Measurements from ENCODE around the gene OR2AP1. TPM values are rescaled to one million over a fixed set of nuclear protein-coding genes. Genes with fewer than 3 reads are reported as not detected.

Gene OR2AP1
- polyA plus RNA-seq, 3 donors, result not detected

- Histone ChIP-seq H3K27ac (ENCODE audit: low read depth in 1 of 2, low read length in 2 of 2) (no peak overlapping the region), H3K27me3 (ENCODE audit: control insufficient read depth in 2 of 2, insufficient read depth in 2 of 2, low read length in 2 of 2) (peaks cover 0 to 4% of the 10 kb centered on the region in 2 donors), H2AFZ (ENCODE audit: insufficient read depth, low read depth, low read length, poor library complexity, severe bottlenecking) (no peak overlapping the region), H3K4me1 (ENCODE audit: control insufficient read depth in 1 of 2, insufficient read depth in 2 of 2, low read length in 2 of 2) (no peaks in the 10 kb centered on the region), H3K79me2 (ENCODE audit: insufficient read depth, low read length) (no peaks in the 10 kb centered on the region), H3K9me3 (replicated peaks in 1 of 2; ENCODE audit: control insufficient read depth in 1 of 2, insufficient read depth in 1 of 2, low read length in 2 of 2) (no peaks in the 10 kb centered on the region), H3K36me3 (replicated peaks in 1 of 2; ENCODE audit: control insufficient read depth in 1 of 2, insufficient read depth in 2 of 2, low read length in 2 of 2) (no peaks in the 10 kb centered on the region), H3K9ac (ENCODE audit: insufficient read depth, low read length, poor library complexity, severe bottlenecking) (no peak overlapping the region), H3K4me2 (replicated peaks; ENCODE audit: extremely low read depth, low read length, poor library complexity, severe bottlenecking) (no peak overlapping the region), H3K4me3 (replicated peaks in 1 of 3; ENCODE audit: low read depth in 2 of 3, low read length in 3 of 3) (no peak overlapping the region), H4K20me1 (ENCODE audit: insufficient read depth, low read length) (no peaks in the 10 kb centered on the region)
- DNase-seq, result no peak
- TF ChIP-seq, protein P1, sequence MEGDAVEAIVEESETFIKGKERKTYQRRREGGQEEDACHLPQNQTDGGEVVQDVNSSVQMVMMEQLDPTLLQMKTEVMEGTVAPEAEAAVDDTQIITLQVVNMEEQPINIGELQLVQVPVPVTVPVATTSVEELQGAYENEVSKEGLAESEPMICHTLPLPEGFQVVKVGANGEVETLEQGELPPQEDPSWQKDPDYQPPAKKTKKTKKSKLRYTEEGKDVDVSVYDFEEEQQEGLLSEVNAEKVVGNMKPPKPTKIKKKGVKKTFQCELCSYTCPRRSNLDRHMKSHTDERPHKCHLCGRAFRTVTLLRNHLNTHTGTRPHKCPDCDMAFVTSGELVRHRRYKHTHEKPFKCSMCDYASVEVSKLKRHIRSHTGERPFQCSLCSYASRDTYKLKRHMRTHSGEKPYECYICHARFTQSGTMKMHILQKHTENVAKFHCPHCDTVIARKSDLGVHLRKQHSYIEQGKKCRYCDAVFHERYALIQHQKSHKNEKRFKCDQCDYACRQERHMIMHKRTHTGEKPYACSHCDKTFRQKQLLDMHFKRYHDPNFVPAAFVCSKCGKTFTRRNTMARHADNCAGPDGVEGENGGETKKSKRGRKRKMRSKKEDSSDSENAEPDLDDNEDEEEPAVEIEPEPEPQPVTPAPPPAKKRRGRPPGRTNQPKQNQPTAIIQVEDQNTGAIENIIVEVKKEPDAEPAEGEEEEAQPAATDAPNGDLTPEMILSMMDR (IDR thresholded peaks at IDR 0.05), result no peak
- Mint-ChIP-seq H3K27me3 (ENCODE audit: low read depth in 3 of 3) (peaks cover 6 to 15% (median 7%) of the 10 kb centered on the region in 3 donors), H3K27ac (no peak overlapping the region), H3K36me3 (no peaks in the 10 kb centered on the region), H3K4me3 (no peak overlapping the region), H3K9me3 (peaks cover 0 to 5% (median 0%) of the 10 kb centered on the region in 7 donors), H3K4me1 (no peaks in the 10 kb centered on the region)
- intact Hi-C loops (cut with micrococcal nuclease), result no loop called here
- WGBS (ENCODE audit: insufficient coverage), result 80% methylated on average over 3 of the region's 8 CpGs
Observed at GRCh38 chr12:55607821-55608594, 35.7 kb downstream of the OR2AP1 start.

GRCh38 chr12:55610598-55610997 is 38.3 kb downstream of the OR2AP1 start:
- H3K27ac Mint-ChIP-seq, result no peak overlapping the region
- WGBS (ENCODE audit: insufficient coverage), result no CpG with 5 or more reads among the region's 1 CpG
- peaks cover 0 to 9% (median 8%) of the 10 kb centered on the region in 7 donors for H3K9me3 Mint-ChIP-seq
- H3K4me2 ChIP-seq (replicated peaks; ENCODE audit: extremely low read depth, low read length, poor library complexity, severe bottlenecking), result no peak overlapping the region
- H2AFZ ChIP-seq (ENCODE audit: insufficient read depth, low read depth, low read length, poor library complexity, severe bottlenecking), result no peak overlapping the region
- TF ChIP-seq, protein P1 (IDR thresholded peaks at IDR 0.05), result no peak
- H3K4me3 Mint-ChIP-seq, result no peak overlapping the region
- H3K4me1 Mint-ChIP-seq, result no peaks in the 10 kb centered on the region
- intact Hi-C loops (cut with micrococcal nuclease), result no loop called here
- H3K27me3 Mint-ChIP-seq (ENCODE audit: low read depth in 3 of 3), result peaks cover 7 to 17% (median 7%) of the 10 kb centered on the region in 3 donors
- H3K36me3 Mint-ChIP-seq, result no peaks in the 10 kb centered on the region
- no peaks in the 10 kb centered on the region for H4K20me1 ChIP-seq (ENCODE audit: insufficient read depth, low read length)
- H3K4me1 ChIP-seq (ENCODE audit: control insufficient read depth in 1 of 2, insufficient read depth in 2 of 2, low read length in 2 of 2), result no peaks in the 10 kb centered on the region
- no peak overlapping the region for H3K4me3 ChIP-seq (replicated peaks in 1 of 3; ENCODE audit: low read depth in 2 of 3, low read length in 3 of 3)
- H3K9ac ChIP-seq (ENCODE audit: insufficient read depth, low read length, poor library complexity, severe bottlenecking), result no peak overlapping the region
- peaks cover 0 to 6% of the 10 kb centered on the region in 2 donors for H3K9me3 ChIP-seq (replicated peaks in 1 of 2; ENCODE audit: control insufficient read depth in 1 of 2, insufficient read depth in 1 of 2, low read length in 2 of 2)
- no peak overlapping the region for H3K27ac ChIP-seq (ENCODE audit: low read depth in 1 of 2, low read length in 2 of 2)
- H3K36me3 ChIP-seq (replicated peaks in 1 of 2; ENCODE audit: control insufficient read depth in 1 of 2, insufficient read depth in 2 of 2, low read length in 2 of 2), result no peaks in the 10 kb centered on the region
- peaks cover 5 to 6% of the 10 kb centered on the region in 2 donors for H3K27me3 ChIP-seq (ENCODE audit: control insufficient read depth in 2 of 2, insufficient read depth in 2 of 2, low read length in 2 of 2)
- H3K79me2 ChIP-seq (ENCODE audit: insufficient read depth, low read length), result no peaks in the 10 kb centered on the region
- DNase-seq, result no peak

Data from CD14-positive monocyte (primary cell).